Pancreas (tissue), 10 donors: Measurements from ENCODE around the gene KL. TPM values are rescaled to one million over a fixed set of nuclear protein-coding genes. Genes with fewer than 3 reads are reported as not detected.

Source experiments
- ATAC-seq, 4 donors: fragments of 200-7000 bp; cut with Tn5 transposase; one replicate each; pipeline versions ENCODE4 v1.8.0 to v1.9.1; 2020; ENCODE audit warnings: mild to moderate bottlenecking in 4 of 4, moderate library complexity in 4 of 4
- DNase-seq, 6 donors: peaks; one replicate each; pipeline ENCODE4 v3.0.0-alpha.2; 2020
- FAIRE-seq: peaks from 2 replicates; lab custom pipeline; 2012; peaks lifted over from hg19 to GRCh38; lab: Jason Lieb, UNC
- H3K27ac ChIP-seq, 4 donors: fragments of 200-600 bp; sonication (generic); 1 replicate in 3 of 4; 2 replicates in 1 of 4; pipeline versions ENCODE4 v1.5.0 to v1.8.0; 2020
- H3K27me3 ChIP-seq, 4 donors: fragments of 200-600 bp; one replicate each; pipeline ENCODE4 v1.8.0; 2021
- H3K36me3 ChIP-seq, 3 donors: fragments of 200-600 bp; sonication (generic) in 1 of 3; one replicate each; pipeline versions ENCODE4 v1.5.0 to v1.8.0; 2020 to 2021
- H3K4me1 ChIP-seq, 3 donors: fragments of 200-600 bp; one replicate each; pipeline ENCODE4 v1.8.0; 2021
- H3K4me3 ChIP-seq, 4 donors: fragments of 200-600 bp; sonication (generic) in 2 of 4; one replicate each; pipeline versions ENCODE4 v1.5.0 to v1.8.0; 2020 to 2021
- H3K9me3 ChIP-seq, 4 donors: fragments of 200-600 bp; one replicate each; pipeline ENCODE4 v1.8.0; 2021
- WGBS, 2 donors: extraction: QIAGEN DNeasy Blood & Tissue Kit; methylation state at CpG; one replicate each; pipeline ENCODE4 v1.1.7; 2013; 5-methylcytosine and 5-hydroxymethylcytosine counted together
- intact Hi-C, 3 donors: fragments of 100-400 bp; cut with DNase I; formaldehyde crosslinking; loops; one replicate each; pipeline versions ENCODE4 v1.11.1 to v1.14.2; 2022
- polyA plus RNA-seq, 2 donors: library from polyadenylated mRNA; stranded (reverse); fragments of 200-250 nt; gene quantifications; one replicate each; pipeline ENCODE4 v1.2.3, GENCODE V29; 2013
- total RNA-seq, 6 donors: library from RNA; stranded (reverse); fragmentation: NEBNext Ultra II Directional in 4 of 6; extraction: Animal tissue kit (Norgen Biotek cat#: 25700) in 4 of 6; gene quantifications; one replicate each; pipeline versions ENCODE4 v1.2.1 to v1.2.4, GENCODE V29; 2021 to 2023
- TF ChIP-seq, protein P1 (sequence below), 4 donors: fragments of 200-600 bp; sonication (generic) in 3 of 4; IDR thresholded peaks; one replicate each; pipeline versions ENCODE4 v1.5.0 to v1.8.0; 2021; ENCODE audit warnings: antibody characterized with exemption in 4 of 4
- donor health status: healthy with polysubstance abuse.
- donor health status: DM: no; HTN: no; CAD: no; lungs with moderate emphysema.
- donor health status: DM: no; HTN: no; CAD: no.
- donor health status: control.
- donor health status: control.
- donor health status: Bipolar disorder and iron deficiency.
- donor health status: DM: yes; HTN: yes; CAD: no.
- donor health status: DM: no; HTN: no; CAD: no.
- donor health status: DM: no; HTN: no; CAD: no.
- donor health status: DM: yes; HTN: yes; CAD: no.

KL gene
- total and polyA plus RNA-seq, 8 donors: 0.23 to 2.9 (median 0.86) TPM

DNA sequence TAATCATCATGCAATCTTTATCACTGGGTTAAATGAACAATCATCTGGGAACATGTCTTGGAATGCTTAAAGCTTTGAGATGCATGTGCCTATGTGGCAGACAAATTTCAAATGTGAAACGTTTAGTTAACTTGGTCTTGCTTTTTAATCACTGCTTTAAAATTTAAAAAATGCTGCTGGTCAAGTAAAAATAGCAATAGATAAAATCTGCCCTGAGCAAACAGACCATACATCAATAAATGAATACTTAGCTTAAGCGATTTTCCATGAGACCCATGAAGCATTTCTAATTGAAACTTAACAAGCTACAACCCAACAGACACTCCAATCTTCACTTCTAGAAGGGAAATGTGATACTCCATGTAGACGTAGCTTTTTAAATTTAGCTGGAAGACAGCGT, 1.9 kb upstream of the KL start:
- no peak overlapping the region for H3K27ac ChIP-seq
- H3K27me3 ChIP-seq: peaks cover 0 to 15% (median 3%) of the 10 kb centered on the region in 4 donors
- DNase-seq (no peak), FAIRE-seq (no peak), ATAC-seq (no peak)
- intact Hi-C loops: no loop called here
- H3K4me3 ChIP-seq: no peak overlapping the region
- WGBS, 2 donors: 42 to 57% methylated on average over 4 of the region's 4 CpGs
- no peaks in the 10 kb centered on the region for H3K9me3 ChIP-seq
- TF ChIP-seq, protein P1, sequence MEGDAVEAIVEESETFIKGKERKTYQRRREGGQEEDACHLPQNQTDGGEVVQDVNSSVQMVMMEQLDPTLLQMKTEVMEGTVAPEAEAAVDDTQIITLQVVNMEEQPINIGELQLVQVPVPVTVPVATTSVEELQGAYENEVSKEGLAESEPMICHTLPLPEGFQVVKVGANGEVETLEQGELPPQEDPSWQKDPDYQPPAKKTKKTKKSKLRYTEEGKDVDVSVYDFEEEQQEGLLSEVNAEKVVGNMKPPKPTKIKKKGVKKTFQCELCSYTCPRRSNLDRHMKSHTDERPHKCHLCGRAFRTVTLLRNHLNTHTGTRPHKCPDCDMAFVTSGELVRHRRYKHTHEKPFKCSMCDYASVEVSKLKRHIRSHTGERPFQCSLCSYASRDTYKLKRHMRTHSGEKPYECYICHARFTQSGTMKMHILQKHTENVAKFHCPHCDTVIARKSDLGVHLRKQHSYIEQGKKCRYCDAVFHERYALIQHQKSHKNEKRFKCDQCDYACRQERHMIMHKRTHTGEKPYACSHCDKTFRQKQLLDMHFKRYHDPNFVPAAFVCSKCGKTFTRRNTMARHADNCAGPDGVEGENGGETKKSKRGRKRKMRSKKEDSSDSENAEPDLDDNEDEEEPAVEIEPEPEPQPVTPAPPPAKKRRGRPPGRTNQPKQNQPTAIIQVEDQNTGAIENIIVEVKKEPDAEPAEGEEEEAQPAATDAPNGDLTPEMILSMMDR (IDR thresholded peaks at IDR 0.05): no peak
- no peaks in the 10 kb centered on the region for H3K36me3 ChIP-seq
- H3K4me1 ChIP-seq: no peaks in the 10 kb centered on the region

DNA sequence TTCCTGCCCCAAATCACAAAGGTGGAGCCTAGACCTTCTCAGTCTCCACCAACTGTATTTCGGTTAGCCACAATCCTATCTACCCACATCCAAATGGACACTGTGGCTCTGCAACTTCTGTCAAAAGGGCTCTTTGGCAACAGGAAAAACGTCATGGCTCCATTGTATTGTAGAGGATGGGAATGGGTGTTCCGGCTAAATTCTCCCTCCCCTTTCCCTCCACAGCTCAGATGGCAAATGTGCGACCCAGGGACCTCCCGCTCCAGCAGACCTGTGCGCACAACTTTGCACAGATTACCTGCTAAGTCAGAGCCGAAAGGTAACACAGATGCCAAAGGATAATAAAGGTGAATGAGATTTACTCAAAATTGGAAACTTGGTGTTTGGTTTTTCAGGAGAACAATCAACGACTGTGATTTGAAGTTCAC, 968 bp upstream of the KL start:
- TF ChIP-seq, protein P1 (IDR thresholded peaks at IDR 0.05): no peak
- WGBS, 2 donors: 48 to 55% methylated on average over 8 of the region's 8 CpGs
- Histone ChIP-seq H3K4me1 (no peaks in the 10 kb centered on the region), H3K27me3 (peaks cover 0 to 15% (median 3%) of the 10 kb centered on the region in 4 donors), H3K36me3 (no peaks in the 10 kb centered on the region), H3K27ac (peak overlapping the region in 1 of 4 donors; percentile 30), H3K9me3 (no peaks in the 10 kb centered on the region), H3K4me3 (no peak overlapping the region)
- DNase-seq (no peak), ATAC-seq (no peak), FAIRE-seq (no peak)
- intact Hi-C loops: no loop called here

DNA sequence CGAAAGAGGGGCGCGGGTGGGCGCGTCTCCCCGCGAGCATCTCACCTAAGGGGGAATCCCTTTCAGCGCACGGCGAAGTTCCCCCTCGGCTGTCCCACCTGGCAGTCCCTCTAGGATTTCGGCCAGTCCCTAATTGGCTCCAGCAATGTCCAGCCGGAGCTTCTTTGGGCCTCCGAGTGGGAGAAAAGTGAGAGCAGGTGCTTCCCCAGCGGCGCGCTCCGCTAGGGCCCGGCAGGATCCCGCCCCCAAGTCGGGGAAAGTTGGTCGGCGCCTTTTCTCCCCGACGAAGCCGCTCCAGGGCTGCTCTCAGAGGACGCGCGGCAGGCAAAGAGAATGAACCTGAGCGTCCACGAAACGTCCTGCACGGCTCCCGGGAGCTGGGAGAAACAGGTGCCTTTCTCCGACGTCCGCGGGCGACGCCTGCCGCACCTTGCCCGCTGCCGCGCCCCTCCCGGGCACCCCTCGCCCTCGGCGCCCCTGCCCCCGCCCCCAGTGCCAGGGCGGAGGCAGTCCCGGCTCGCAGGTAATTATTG, 366 bp upstream of the KL start:
- FAIRE-seq (no peak), DNase-seq (peak in 3 of 6 donors; percentile 26 to 65 (median 56)), ATAC-seq (peak; percentile 22 to 54 (median 42))
- TF ChIP-seq, protein P1 (IDR thresholded peaks at IDR 0.05): no peak
- H3K27ac ChIP-seq: peak overlapping the region in 1 of 4 donors; percentile 30
- no peaks in the 10 kb centered on the region for H3K4me1 ChIP-seq
- peaks cover 0 to 15% (median 3%) of the 10 kb centered on the region in 4 donors for H3K27me3 ChIP-seq
- intact Hi-C loops: no loop called here
- no peaks in the 10 kb centered on the region for H3K9me3 ChIP-seq
- no peaks in the 10 kb centered on the region for H3K36me3 ChIP-seq
- 5 to 7% methylated on average over 46 to 52 of the region's 52 CpGs for WGBS, 2 donors
- H3K4me3 ChIP-seq: peak overlapping the region in 3 of 4 donors; percentile 11 to 55 (median 33)

DNA sequence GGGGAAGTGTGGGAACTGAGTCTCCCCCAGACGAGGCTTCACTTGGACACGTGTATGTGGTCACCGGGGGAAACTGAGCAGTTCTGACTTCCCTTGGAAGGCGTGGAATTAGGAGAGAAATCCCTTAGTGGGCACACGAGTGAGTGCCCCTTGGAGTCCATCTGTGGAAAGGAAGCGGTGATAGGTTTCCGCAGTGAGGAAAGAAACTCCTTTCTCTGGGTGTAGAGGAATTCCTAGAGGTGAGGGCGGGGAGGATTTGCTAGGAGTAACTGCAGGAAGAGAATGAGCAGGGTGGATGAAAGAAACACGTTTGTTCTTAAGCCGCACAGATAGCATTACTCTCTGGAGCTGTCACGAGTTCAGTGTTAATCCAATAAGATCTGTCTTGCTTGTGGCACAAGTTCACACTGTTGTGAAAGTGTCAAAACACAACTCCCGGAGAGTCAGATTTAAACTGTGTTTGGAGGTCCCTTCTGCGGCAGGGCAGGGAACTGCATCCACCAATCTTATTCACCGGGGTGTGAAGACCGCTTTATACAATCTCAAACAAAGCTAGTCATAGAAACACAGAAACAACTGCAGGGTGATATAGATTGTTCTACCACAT, 1.2 kb downstream of the KL start:
- Histone ChIP-seq H3K4me1 (no peaks in the 10 kb centered on the region), H3K9me3 (no peaks in the 10 kb centered on the region), H3K4me3 (peak overlapping the region in 1 of 4 donors; percentile 55), H3K27me3 (peaks cover 0 to 15% (median 3%) of the 10 kb centered on the region in 4 donors), H3K36me3 (no peaks in the 10 kb centered on the region), H3K27ac (peak overlapping the region in 2 of 4 donors; percentile 23 to 37)
- DNase-seq: no peak
- intact Hi-C loops: no loop called here
- ATAC-seq: peak in 3 of 4 donors; percentile 65 to 83 (median 71)
- 39 to 42% methylated on average over 15 of the region's 15 CpGs for WGBS, 2 donors
- no peak for FAIRE-seq
- TF ChIP-seq, protein P1 (IDR thresholded peaks at IDR 0.05): peak in 1 of 4 donors; percentile 11

DNA sequence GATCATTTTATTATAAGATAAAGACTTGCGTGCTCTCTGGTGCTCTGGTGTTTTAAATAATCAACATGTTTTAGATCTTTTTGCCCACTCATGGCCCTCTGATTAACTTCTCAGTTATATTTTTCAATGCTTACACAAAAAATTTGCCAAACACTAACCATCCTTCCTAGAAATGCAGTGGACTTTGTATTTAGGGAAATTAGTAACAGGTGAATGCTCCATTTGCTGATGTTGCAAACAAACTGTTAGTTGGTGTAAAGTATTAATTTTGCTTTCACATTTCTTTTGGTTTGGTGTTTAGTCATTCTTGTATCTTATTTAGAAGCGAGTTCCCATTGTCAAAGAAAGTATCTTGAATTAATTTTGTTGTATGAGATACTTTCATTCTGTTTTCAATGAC, 2.7 kb downstream of the KL start:
- no peaks in the 10 kb centered on the region for H3K36me3 ChIP-seq
- FAIRE-seq: no peak
- intact Hi-C loops: no loop called here
- H3K4me3 ChIP-seq: no peak overlapping the region
- TF ChIP-seq, protein P1 (IDR thresholded peaks at IDR 0.05): no peak
- no peaks in the 10 kb centered on the region for H3K9me3 ChIP-seq
- no peak for DNase-seq
- no peak for ATAC-seq
- H3K27ac ChIP-seq: no peak overlapping the region
- no peaks in the 10 kb centered on the region for H3K4me1 ChIP-seq
- 78 to 85% methylated on average over 2 of the region's 2 CpGs for WGBS, 2 donors
- H3K27me3 ChIP-seq: peaks cover 0 to 15% (median 3%) of the 10 kb centered on the region in 4 donors
